Activated CD4-positive, alpha-beta T cell treated with anti-CD3 and anti-CD28 coated beads, Interleukin-2, amount 50 U/mL, for 4 hours (primary cell): ENCODE data around the gene PCYT2.

Experiments used
- DNase-seq, 2 experiments: peaks; one replicate each; pipeline ENCODE4 v3.0.0-alpha.2; 2020

Gene PCYT2

DNA sequence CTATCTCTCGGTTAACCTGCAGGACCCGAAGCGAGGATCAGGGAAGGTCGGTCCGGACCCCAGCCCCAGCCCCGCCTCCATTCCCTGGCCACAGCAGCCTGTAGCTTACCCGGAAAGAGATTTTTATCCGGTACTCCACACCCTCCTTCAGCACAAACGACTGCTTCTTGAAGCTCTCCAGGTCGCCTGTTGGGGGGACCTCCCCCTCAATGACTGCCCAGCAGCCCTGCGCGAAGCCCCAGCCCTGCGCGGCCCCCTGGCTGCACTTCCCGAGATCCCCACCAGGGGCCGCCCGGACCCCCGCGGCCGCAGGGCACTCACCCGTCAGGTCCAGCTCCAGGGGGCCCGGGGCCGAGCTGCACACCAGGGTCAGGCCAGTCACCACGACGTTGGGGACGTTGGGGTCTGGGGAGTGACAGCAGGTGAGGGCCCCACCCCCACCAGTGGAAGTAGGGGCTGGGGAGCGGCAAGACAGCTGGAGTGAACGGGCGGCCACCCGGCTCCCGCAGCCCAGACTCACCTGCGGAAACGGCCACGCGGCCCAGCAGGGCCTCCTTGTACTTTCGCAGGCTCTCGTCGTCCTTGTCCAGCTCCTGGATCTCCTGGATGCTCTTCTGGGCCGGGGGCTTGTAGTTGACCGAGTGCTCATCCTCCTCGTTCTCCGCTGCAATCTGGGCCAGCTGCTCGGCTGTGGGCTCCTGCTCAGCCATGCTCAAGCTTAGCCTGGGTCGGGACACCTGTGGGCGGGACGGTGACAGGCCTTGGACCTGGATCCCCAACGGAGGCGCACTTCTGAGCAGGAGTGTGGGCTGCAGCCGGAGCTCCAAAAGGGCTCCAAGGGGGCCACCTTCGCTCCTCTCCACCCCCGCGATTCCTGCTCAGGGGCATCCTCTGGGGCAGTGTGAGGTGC is 41.7 kb downstream of the PCYT2 start:
- no peak for DNase-seq

DNA sequence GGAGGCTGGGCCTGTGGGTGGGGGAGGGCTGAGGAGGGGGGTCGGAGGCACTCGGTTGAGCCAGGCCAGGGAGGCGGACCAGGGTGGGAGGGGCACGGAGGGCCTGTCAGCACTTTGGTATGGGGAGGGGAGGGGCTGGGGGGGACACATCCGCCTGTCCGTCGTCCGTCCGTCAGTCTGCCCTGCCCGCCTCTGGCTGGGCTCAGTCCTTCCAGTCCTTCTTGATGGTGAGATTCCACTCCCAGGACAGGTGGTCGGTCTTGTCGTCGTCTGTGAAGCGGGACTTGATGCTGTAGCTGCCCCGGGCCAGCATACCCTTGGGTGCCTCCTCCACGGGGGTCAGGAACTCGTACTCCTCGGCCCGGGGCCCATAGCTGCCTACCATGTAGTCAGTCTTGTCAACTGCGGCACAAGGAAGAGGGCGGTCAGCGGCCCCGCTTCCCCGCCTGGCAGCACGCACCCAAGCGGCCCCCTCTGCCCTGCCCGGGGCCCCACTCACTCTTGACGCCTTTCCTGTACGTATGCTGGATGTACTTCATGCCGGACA is 42.5 kb downstream of the PCYT2 start:
- no peak for DNase-seq

DNA sequence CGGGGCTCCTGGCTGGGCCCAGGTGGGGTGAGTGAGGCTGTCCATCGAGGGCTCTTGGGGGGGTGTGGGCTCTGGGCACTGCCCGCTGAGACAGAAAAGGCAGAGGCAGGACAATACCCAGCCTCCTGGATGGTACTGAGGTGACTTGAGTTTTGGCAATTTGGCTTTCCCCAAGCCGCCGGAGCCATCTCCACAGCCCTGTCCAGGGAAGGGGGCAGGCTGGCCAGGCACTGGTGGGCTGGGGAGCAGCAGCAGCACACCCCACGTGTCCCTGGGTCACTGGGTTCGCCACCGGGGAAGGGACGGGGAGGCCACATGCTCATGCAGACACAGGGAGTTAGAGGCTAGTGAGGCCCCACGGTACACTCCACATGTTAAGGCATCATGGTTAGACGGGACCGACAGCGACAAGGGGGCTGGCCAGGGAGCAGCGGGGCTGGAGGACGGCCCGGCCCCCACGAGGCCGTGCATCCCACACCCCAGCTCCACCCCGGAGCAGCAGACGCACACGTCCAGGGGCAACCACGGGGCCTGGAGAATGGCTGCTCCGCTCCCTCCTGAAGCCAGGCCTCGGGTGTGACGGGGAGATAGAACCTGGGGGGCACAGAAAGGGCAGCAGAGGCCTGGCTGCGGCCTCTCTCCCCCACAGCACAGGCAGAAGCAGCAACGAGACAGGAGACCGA is 43.1 kb downstream of the PCYT2 start:
- DNase-seq, result no peak

DNA sequence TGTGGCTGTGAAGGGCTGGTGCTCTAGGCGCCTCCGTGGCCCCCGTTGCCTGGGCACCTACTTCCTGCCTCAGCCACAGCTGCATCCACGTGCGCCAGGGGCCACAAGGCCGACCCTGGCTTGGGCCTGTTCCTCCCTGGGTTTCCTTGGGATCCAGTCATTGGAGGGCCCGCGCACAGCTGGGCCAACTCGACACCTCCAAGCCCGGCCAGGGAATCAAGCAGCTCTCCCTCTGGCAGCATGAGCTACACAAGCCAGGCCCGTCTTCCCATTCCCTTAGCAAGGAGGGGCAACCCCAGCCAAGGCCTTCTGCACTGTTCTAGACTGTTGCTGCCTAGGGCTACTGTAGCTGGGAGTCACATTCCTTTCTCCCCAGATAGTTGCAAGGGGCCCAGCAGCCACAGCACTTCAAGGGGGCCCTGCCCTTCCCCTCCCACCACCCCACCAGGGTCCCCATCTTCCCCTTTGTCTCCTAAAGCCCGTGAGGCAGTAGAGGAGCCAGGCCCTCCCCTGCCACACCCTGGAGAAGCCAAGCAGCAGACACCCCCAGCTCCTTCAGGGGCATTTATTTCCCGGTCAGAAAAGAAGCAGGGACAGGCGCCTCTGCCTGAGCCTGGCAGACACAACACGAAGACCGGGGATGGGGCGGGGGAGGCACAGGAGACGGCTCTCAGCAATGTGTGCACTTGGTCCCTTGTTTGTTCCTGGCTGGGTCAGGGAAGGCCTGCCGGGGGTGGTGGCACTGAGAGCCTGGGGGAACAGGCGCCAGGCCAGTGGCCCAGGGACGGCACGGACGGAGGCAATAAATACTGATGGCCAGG is 43.8 kb downstream of the PCYT2 start:
- DNase-seq, result no peak

DNA sequence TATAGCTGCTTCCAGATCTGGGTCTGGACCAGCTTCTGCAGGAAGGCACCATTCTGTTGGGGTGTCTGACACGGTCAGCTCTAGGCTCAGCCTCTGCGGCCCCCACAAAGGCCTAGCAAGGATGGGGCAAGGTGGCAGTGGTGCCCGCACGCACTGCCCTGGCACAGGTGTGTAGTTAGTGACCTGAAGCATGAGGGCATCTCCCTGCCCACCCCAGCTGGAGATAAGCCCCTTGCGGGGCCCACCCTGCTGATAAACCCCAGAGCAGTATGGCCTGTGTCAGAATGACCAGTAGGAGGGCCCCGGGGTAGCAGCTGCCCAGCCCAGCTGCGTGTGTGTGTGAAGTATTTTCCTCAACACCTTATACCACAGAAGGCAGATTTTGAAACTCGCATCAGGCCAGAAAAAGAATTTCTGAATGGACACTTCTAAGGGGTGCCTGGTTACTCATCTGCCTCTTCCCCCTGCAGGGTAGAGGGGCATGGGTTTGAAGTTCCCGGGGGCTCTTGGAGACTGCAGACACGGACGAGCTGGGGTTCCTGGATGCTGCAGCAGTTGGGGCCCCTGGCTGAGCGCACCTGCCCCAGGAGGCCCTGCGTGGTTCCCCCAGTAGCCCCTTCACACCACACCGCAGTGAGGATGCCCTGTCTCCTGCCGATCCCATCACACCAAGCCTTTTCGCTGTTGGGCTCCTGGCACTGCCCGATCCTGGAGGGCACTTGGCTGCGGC is 44.6 kb downstream of the PCYT2 start:
- DNase-seq, result no peak

DNA sequence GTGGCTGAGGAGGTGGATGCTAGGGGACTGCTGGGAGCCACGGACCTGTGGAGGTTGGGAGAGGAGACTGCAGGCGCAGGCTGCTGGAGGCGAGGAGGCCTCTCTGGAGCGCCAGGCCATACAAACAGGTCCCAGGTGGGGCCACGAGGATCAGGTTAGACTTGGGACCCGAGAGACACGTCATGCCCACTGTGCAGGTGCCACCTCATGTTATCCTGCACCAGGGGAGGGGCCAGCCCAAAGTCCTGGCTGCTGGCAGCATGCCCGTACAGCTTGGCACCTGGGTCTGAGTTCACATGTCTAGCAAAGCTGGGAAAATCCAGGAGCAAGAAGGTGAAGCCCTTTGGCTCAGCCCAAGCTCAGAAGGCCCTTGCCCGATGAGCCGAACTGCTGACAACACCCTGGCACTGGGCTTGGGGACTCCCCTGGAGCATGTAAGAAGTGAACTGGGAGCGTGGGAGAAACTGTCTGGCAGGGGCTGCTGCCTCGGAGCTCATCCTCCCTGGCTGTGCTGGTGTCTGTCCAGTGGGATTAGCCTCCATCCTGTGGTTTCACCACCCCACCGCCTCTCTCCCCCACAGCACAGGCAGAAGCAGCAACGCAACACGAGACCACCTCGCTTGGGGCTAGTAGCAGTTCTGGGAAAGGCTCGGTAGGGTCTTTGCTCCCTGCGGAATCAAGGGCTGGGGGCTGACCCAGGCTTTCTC is 45.3 kb downstream of the PCYT2 start:
- no peak for DNase-seq

DNA sequence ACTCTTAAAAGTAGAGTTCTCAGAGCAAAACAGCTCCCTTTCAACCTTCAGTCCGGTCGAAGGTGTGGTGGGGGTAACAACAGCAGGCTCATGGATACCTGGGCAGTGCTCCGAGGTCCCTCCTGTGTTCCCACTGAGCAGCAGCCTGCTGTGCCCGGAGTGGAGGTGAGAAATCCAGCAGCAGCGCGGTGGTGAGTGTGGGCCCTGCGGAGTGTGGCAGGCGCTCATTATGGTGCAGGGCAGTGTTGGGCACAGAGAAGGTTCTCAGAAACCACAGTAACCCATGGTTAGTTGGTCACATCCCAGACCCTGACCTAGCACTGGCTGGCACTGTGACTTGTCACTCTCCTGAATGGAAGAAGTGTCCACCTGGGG is 45.9 kb downstream of the PCYT2 start:
- no peak for DNase-seq

DNA sequence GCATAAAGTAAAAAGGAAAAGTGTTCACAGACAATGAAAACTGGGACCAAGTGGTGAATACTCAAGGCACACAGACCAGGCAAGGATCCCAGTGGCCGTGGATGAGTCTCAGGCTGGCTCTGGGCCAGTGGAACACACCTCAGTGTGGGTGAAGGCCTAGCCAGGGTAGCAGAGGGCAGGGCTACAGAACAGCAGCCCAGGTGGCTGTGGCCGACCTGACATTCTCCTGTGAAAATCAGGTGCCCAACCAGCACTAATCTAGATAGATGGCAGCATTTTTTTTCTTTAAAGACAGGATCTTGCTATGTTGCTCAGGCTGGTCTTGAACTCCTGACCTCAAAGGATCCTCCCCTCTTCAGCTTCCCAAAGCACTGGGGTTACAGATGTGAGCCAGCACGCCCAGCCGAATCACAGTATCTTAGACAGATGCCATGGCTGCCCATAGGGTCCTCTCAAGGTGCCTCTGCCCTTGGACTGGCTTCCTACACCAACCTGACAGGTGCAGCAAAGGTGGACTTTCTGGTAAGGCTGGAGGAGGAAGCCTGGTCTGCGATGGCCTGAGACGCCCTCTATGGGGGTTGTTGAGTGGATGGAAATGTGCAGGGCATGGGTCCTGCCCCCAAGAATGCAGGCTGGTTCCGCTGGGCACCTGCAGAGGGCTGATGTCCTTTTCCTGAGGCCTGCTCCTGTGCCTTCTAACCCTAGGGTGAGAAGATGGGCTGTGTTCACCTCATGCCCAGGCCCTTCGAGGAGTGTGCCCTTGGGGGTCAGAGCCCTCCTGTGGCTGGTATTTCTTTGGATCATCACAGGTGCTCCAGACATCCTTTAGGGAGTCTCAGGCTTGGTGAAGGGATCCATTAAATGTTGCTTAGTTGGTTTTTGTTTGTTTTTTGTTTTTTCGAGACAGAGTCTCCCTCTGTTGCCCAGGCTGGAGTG is 47.1 kb downstream of the PCYT2 start:
- no peak for DNase-seq

DNA sequence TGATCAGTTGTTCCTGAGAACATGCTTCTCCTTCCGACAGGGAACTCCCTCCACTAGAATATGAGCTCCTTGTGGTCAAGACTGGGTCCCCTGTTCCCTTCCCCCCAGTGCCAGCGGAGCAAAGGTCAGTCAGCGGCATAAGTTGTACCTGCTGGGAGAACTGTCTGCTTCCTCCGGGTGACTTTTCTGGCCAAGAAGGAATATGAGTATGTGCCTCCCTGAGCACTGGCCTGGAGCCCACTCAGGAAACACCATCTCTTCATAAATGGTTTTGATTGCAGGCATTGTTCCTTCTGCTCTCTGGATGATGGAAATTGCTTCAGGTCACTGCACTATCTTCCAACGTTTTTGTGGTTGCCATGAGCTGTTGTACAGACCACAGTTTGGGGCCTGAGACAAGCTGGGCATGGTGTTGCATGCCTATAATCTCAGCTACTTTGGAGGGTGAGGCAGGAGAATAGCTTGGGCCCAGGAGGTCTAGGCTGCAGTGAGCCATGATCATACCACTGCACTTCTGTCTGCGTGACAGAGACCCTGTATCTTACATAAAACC is 48.0 kb downstream of the PCYT2 start:
- no peak for DNase-seq

DNA sequence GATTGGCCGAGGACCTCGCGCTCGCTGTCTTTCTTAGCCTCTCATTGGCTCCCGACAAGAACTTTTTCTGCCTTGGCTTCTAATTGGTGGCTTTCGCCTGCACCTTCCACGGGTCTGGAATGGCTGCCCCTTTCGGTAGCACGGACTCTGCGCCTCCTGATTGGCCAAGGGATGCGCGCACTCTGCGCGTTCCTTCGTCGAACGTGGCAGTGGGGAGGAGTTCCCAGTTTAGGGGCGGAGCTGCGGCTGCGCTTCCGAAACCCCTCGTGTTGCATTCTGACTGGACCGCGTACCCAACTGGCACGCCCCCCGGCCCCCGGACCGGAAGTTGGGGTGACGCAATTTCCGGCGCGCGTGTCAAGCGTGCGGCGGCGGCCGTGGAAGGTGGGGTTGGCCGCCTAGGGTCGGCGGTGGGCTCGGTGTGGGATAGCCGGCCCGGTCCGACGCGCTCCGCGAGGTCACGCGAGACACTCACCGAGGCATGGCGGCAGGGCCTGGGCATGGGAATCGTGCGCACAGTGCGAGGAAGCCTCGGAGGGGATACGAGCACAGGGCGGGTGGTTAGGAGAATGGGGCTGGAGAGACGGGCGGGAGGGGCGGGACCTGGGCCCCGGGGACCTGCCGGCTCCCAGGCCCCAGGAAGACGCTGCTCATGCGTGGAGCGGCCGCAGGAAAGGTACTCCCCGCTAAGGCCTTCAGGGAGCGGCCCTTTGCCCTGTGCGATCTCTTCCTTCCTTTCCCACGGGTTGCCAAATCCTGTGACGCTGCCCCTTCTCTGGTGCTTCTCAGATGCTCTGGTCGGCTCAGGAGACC is 50.2 kb downstream of the PCYT2 start:
- peak; percentile 98 for DNase-seq

DNA sequence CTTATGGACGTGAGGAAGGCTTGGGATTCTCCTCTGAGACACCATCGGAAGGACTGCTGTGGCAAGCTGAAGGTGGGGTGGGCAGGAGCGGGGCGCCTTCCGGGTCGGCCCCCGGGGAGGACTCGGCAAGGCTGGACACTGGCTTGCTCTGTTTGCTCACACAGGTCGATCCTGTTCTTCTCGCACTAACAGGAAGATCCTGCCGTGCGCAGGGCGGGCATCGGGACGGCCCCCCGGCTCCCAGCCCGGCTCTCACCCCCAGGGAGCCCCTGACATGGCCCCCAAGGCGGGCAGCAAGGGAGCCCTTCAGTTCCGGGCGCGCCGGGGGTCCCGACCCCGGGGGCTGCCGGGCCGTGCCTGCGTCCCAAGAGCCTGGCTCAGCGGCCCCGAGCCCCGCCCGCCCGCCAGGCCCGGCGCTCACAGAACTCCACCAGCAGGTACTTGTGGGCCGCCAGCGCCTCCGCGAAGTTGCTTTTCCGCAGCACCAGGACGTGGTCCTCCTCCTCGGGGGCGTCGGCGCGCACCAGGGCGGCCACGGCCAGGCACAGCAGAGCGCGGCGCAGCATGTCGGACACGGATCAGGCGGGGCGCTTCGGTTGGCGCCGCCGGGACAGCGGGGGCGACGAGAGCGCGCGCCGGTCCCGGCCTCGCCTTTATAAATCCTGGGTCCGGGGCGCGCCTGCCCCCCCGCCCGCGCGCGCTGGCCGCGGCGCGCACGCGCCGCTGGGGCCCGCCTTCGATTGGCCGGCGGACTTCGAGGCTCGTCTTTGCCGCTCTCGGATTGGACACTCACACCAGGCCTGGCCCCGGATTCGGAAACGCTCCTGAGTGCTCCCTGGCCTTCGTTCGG is 51.1 kb downstream of the PCYT2 start, which contains the start of gene P4HB:
Gene P4HB (minus strand): TSS at position 630 of the 850 bp plus-strand sequence. CDS start 64 bp downstream, at position 566.
- DNase-seq, result no peak

DNA sequence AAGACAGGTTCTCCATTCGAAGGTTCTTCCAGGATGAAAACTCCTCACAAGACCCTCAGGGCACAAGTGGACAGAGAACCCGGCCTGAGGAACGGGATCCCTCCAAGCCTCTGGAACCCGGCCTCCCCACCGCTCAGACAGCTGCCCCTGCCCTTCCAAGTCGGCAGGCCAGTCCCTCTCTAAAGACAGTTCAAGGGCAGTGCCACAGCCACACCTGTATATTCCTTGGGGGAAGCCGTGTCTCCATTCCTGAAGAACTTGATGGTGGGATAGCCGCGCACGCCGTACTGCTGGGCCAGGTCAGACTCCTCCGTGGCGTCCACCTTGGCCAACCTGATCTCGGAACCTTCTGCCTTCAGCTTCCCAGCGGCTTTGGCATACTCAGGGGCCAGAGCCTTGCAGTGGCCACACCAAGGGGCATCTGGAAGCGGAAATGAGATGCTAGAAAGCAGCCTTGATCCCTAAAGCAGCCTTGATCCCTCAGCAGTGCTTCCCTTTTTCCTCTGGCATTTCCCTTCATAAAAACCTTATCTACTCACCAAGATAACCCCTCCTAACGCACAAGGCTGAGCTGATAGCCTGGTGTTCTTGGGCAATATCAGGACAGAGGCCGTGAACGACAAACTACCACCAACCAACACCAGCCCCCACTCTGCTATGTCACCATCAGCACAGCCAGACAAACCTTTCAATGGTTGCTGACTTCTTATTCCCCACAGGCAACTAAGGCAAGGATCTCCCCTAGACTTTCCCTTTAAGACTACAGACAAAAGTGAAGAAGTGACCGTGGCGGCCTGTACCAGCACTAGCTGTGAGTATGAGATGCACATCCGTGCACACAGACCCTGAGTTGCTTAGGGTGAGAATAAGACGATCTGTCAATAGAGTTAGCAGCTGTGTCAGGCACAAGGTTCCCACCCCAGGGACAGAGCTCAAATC is 52.0 kb downstream of the PCYT2 start:
- no peak for DNase-seq

DNA sequence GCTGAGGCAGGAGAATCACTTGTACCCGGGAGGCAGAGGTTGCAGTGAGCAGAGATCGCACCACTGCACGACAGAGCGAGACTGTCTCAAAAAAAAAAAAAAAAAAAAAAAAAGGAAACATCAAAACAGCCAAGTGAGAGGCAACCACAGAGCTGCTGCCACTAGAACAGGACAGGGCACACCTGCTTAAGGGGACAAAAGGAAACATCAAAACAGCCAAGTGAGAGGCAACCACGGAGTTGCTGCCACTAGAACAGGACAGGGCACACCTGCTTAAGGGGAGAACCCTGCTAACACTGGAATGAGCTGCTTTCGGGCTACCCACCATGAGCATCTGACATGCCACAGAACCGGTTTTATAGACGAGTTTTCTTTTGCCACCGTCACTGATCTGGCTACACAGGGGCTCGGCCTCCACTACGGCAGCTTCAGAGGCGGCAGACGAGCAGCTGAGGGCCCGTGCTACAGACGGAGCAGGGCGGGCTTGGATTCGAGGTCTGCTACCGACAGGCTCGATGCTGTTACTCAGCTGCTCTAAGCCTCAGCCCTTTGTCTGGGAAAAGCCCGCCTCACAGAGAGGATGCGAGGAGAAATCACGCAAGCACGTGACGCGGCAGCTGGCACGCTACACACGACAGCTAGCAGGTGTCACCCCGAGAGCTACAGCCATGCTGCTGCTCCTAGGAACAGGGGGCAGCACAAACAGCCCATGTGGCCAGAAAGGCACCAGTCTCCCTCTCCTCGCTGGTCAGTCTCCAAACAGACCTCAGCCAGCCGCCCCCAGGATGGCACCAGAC is 52.8 kb downstream of the PCYT2 start:
- DNase-seq, result no peak

DNA sequence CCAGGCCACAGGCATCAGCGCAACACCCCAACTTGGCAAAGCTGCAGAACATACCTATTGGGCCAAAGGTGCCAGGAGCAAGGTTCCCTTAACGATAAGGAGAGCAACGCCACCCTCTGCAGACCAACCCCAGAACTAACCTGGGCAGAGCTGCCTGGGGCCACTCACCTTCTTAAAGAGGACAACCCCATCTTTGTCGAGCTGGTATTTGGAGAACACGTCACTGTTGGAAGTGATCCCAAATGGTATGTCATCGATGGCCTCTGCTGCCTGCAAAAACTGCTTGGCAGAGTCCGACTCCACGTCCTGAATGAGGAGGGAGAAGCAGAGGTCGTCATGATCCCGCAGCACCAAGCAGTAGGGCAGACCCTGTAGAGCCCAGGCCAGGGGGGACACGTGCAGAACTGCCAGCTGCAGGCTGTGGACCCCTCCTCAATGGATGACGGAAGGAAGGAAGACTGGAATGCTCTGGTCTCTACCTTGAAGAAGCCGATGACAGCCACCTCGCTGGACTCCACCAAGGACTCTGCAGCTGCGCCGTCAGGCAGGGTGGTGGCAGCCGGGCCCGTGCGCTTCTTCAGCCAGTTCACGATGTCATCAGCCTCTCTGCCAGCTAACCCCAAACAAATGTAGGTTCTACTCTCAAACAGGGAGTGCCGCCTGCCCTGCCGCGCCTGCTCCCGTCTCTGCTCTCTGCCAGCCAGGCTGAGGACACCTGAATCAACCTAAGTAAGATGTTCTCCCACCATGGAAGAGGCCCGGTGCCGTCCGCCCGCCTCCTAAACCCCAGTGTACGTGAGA is 56.0 kb downstream of the PCYT2 start:
- no peak for DNase-seq

DNA sequence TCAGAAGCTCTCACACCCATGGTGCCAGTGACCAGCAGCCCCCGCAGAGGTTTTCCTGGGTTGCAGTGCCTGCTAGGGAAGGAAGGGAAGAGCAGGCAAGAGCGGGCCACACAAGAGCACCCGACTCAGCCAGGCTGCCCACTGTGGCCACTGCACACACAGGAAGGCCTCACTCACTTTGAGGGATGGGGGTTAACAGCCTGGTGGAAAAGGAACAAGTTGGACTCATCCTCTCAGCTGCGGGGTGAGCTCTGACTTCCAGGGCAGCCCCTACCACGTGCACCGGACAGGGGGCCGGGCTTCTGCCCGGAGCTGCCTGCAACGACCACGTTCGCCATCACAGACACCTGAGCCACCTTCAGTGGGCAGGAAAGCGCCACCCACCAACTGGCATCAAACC is 59.0 kb downstream of the PCYT2 start:
- DNase-seq, result no peak
